ENCODE data around the gene SCARB1. TPM values are rescaled to one million over a fixed set of nuclear protein-coding genes. Genes with fewer than 3 reads are reported as not detected.

Gene SCARB1
- total RNA-seq, 2 experiments from 2014 or later = 12.6 to 17.2 TPM

DNA sequence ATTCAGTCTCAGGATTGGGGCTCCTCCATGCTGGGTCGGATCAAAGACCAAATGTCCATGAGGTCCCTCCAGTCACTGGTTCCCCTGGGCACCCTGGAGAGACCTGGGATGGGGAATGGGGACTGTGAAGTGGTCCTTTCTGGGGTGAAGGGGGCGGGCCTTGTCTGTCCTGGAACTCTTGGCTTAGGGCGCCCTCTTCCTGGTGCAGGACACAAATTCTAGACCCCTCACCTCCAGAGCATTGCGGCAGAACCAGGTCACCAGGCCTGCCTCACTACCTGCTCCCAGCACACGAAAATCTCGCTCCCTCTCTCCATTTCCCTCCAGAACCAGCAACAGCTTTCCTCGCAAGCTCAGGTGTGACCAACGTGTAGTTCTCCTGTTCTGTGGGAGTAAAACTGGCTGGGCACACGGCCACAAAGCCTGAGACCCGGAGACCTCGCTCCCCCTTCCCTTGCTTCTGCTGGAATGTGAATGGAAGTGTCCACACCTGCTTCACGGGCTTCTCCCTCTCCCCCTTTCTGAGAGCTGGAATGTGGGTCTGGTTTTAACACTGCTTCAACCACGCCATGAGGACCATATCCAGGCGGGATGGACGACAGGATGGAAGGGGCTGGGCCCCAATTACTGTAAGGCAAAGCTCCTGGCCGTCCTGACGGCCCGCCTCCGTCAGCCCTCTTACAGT lies 112.7 kb downstream of the SCARB1 start:
- ATAC-seq (no peak), DNase-seq (no peak)
- no peak overlapping the region for H3K27ac Mint-ChIP-seq
- H3K27me3 Mint-ChIP-seq = peaks cover 55% of the 10 kb centered on the region
- H3K4me3 Mint-ChIP-seq = no peak overlapping the region
- peaks cover 2% of the 10 kb centered on the region for H3K9me3 Mint-ChIP-seq (ENCODE audit: low read depth)
- peaks cover 21% of the 10 kb centered on the region for H3K4me1 Mint-ChIP-seq
- H3K36me3 Mint-ChIP-seq = peaks cover 1% of the 10 kb centered on the region
- CTCF ChIA-PET = interaction anchor here (0.6 to 1.5 kb wide), 2 partner anchors 167 to 719 kb away, joined by 3 read pairs; no protein-coding TSS in a partner anchor

DNA sequence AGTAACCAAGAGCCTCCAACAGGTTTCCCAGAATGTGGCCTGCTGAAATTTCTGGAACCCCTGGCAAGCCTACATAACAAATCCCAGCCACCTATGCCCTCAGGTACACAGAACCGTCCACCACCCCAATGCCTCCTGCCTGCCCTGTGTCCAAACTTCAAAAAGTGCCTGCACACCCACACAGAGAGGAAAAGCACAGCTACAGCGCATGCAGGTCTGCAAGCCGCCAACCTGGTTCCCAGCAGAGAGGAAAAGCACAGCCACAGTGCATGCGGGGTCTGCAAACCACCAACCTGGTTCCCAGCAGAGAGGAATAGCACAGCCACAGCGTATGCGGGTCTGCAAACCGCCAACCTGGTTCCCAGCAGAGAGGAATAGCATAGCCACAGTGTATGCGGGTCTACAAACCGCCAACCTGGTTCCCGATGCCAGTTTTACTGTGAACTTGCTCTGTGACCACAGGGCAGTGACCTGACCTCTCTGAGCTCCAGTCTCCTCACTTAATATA lies 113.5 kb downstream of the SCARB1 start:
- no peak overlapping the region for H3K4me3 Mint-ChIP-seq
- DNase-seq (no peak), ATAC-seq (no peak)
- peaks cover 60% of the 10 kb centered on the region for H3K27me3 Mint-ChIP-seq
- CTCF ChIA-PET = no interaction called here
- H3K27ac Mint-ChIP-seq = no peak overlapping the region
- H3K9me3 Mint-ChIP-seq (ENCODE audit: low read depth) = peaks cover 2% of the 10 kb centered on the region
- H3K36me3 Mint-ChIP-seq = peaks cover 1% of the 10 kb centered on the region
- peaks cover 14% of the 10 kb centered on the region for H3K4me1 Mint-ChIP-seq

DNA sequence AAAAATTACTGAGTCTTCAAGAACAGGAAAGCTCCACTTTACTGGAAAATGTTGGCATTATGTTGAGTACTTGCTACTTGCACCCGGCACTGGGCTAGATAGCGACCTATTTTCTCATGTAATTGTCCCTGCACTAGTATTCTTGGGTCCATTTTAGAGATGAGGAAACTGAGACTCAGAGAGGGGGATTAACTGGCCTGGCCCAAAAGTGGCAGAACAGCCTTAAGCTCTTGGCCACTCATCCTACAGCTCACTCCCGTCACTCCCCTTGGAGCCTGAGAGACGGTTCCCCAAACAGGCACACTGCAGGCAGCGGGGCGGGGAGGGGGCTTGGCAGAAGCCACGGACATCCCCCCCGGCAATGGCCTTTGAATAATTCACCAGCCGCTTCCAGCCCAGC lies 113.9 kb downstream of the SCARB1 start:
- Mint-ChIP-seq H3K4me1 (peaks cover 9% of the 10 kb centered on the region), H3K27me3 (peaks cover 65% of the 10 kb centered on the region), H3K9me3 (ENCODE audit: low read depth) (peaks cover 2% of the 10 kb centered on the region), H3K36me3 (peaks cover 1% of the 10 kb centered on the region), H3K27ac (no peak overlapping the region), H3K4me3 (no peak overlapping the region)
- DNase-seq = no peak
- CTCF ChIA-PET = interaction anchor here (0.9 kb wide), 1 partner anchor 18 kb away, joined by 3 read pairs; no protein-coding TSS in a partner anchor
- ATAC-seq = no peak

DNA sequence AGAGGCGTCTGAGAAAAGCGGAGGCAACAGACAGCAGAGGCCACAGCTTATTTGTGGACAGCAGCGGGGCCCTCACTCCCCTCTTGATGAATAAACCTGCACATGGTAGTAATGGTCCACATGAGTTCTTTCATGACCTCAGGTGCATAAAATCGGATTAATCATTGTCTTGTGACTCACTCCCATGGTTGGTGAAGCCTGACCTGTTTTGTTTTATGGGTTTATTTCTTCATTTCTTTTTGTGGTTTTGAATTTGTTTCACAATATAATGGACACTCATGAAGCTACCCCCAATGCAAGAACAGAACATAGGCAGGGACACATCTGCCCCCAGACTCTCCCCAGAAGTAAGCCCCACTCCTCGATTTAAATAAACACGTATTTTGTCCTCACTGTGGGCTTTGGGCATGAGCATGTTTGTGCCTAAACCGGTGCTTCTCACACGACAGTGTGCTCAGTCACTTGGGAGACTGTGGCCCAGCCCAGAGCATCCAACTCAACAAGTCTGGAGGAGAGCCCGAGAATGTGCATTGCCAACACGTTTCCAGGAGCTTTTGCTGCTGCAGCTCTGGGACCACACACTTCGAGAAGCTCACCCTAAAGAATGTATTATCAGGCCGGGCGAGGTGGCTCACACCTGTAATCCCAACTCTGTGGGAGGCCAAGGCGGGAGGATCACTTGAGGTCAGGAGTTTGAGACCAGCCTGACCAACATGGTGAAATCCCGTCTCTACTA lies 116.1 kb downstream of the SCARB1 start:
- no peaks in the 10 kb centered on the region for H3K9me3 Mint-ChIP-seq (ENCODE audit: low read depth)
- ATAC-seq = no peak
- H3K27me3 Mint-ChIP-seq = peaks cover 59% of the 10 kb centered on the region
- CTCF ChIA-PET = no interaction called here
- H3K27ac Mint-ChIP-seq = no peak overlapping the region
- no peak overlapping the region for H3K4me3 Mint-ChIP-seq
- H3K4me1 Mint-ChIP-seq = peaks cover 6% of the 10 kb centered on the region
- H3K36me3 Mint-ChIP-seq = no peaks in the 10 kb centered on the region
- no peak for DNase-seq

- ATAC-seq (no peak), DNase-seq (no peak)
- peaks cover 6% of the 10 kb centered on the region for H3K4me1 Mint-ChIP-seq
- CTCF ChIA-PET = no interaction called here
- no peak overlapping the region for H3K4me3 Mint-ChIP-seq
- no peaks in the 10 kb centered on the region for H3K9me3 Mint-ChIP-seq (ENCODE audit: low read depth)
- peaks cover 55% of the 10 kb centered on the region for H3K27me3 Mint-ChIP-seq
- H3K36me3 Mint-ChIP-seq = no peaks in the 10 kb centered on the region
- no peak overlapping the region for H3K27ac Mint-ChIP-seq
Observed at GRCh38 chr12:124746649-124747425, 116.8 kb downstream of the SCARB1 start.

DNA sequence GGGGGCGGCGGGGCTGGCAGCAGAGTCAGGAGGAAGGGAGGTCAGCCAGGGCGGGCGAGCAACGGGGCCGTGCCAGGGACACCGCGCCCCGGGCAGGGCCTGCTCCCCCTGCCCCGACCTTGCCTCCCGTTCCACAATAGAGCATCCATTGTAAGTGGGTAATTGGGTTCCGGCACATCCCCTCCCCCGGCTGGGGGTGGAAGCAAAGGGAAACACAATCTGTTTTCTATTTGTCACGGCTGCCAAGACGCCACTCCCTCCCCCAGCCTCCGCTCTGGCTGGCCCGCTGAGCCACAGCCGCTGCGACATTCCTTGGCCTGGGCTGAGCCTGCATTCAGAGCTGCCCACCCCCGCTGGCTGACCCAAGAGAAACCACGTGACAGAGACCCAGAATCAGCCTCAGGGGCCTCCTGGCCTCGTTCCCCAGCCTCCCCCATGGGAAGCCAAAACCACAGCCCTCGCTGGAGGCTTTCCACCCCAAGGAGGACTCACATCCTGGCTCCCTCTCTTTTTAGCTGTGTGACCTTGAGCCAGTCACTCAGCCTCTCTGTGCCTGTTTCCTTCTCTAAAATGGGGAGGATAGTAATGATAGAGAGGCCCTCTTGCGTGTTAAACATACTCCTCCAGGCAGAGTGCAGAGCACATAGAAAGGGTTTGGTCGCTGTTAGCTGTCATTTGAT lies 117.6 kb downstream of the SCARB1 start:
- Mint-ChIP-seq H3K9me3 (ENCODE audit: low read depth) (no peaks in the 10 kb centered on the region), H3K4me3 (no peak overlapping the region), H3K4me1 (peaks cover 6% of the 10 kb centered on the region), H3K27me3 (peaks cover 56% of the 10 kb centered on the region), H3K36me3 (no peaks in the 10 kb centered on the region), H3K27ac (no peak overlapping the region)
- DNase-seq (no peak), ATAC-seq (no peak)
- CTCF ChIA-PET = no interaction called here

GRCh38 chr12:124745465-124745890 lies 118.2 kb downstream of the SCARB1 start:
- Mint-ChIP-seq H3K27me3 (peaks cover 56% of the 10 kb centered on the region), H3K4me3 (no peak overlapping the region), H3K9me3 (ENCODE audit: low read depth) (no peaks in the 10 kb centered on the region), H3K36me3 (no peaks in the 10 kb centered on the region), H3K4me1 (peaks cover 6% of the 10 kb centered on the region), H3K27ac (no peak overlapping the region)
- CTCF ChIA-PET = no interaction called here
- no peak for DNase-seq
- ATAC-seq = no peak

- ATAC-seq (no peak), DNase-seq (no peak)
- H3K27ac Mint-ChIP-seq = no peak overlapping the region
- no peaks in the 10 kb centered on the region for H3K36me3 Mint-ChIP-seq
- peaks cover 56% of the 10 kb centered on the region for H3K27me3 Mint-ChIP-seq
- no peaks in the 10 kb centered on the region for H3K9me3 Mint-ChIP-seq (ENCODE audit: low read depth)
- CTCF ChIA-PET = no interaction called here
- peaks cover 3% of the 10 kb centered on the region for H3K4me1 Mint-ChIP-seq
- H3K4me3 Mint-ChIP-seq = no peak overlapping the region
Observed at GRCh38 chr12:124744659-124745464, 118.8 kb downstream of the SCARB1 start.

- no peaks in the 10 kb centered on the region for H3K36me3 Mint-ChIP-seq
- ATAC-seq = no peak
- peaks cover 3% of the 10 kb centered on the region for H3K4me1 Mint-ChIP-seq
- CTCF ChIA-PET = no interaction called here
- H3K4me3 Mint-ChIP-seq = no peak overlapping the region
- DNase-seq = no peak
- H3K27ac Mint-ChIP-seq = no peak overlapping the region
- peaks cover 56% of the 10 kb centered on the region for H3K27me3 Mint-ChIP-seq
- H3K9me3 Mint-ChIP-seq (ENCODE audit: low read depth) = no peaks in the 10 kb centered on the region
Observed at GRCh38 chr12:124744273-124744640, 119.4 kb downstream of the SCARB1 start.

GRCh38 chr12:124743479-124744272 lies 120.0 kb downstream of the SCARB1 start:
- peaks cover 3% of the 10 kb centered on the region for H3K4me1 Mint-ChIP-seq
- CTCF ChIA-PET = no interaction called here
- H3K36me3 Mint-ChIP-seq = no peaks in the 10 kb centered on the region
- ATAC-seq (no peak), DNase-seq (no peak)
- H3K27me3 Mint-ChIP-seq = peaks cover 61% of the 10 kb centered on the region
- no peak overlapping the region for H3K27ac Mint-ChIP-seq
- H3K4me3 Mint-ChIP-seq = no peak overlapping the region
- H3K9me3 Mint-ChIP-seq (ENCODE audit: low read depth) = no peaks in the 10 kb centered on the region

GRCh38 chr12:124742678-124743077 lies 121.0 kb downstream of the SCARB1 start:
- H3K4me3 Mint-ChIP-seq = no peak overlapping the region
- peaks cover 3% of the 10 kb centered on the region for H3K4me1 Mint-ChIP-seq
- no peak for ATAC-seq
- no peaks in the 10 kb centered on the region for H3K36me3 Mint-ChIP-seq
- DNase-seq = no peak
- H3K27me3 Mint-ChIP-seq = peaks cover 60% of the 10 kb centered on the region
- no peak overlapping the region for H3K27ac Mint-ChIP-seq
- CTCF ChIA-PET = no interaction called here
- H3K9me3 Mint-ChIP-seq (ENCODE audit: low read depth) = no peaks in the 10 kb centered on the region

DNA sequence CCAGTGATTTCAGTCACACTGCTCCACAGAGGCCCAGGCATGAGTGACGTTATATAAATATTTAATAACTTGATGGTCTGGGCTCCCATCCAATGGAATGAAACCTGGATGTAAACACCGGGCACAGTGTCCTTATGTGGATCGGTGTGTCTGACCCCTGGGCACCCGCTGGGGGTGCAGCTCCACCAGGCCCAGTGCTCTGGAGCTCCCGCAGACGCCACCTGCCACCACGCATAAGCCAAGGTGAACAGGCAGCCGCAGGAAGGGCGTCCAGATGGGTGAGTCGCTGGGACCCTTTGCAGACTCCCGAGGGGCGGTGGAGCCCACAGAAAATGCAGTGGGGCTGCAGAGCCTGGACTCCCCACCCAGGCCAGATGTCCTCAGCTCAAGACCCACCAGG lies 121.6 kb downstream of the SCARB1 start:
- DNase-seq = no peak
- peaks cover 57% of the 10 kb centered on the region for H3K27me3 Mint-ChIP-seq
- H3K36me3 Mint-ChIP-seq = no peaks in the 10 kb centered on the region
- H3K27ac Mint-ChIP-seq = no peak overlapping the region
- no peaks in the 10 kb centered on the region for H3K9me3 Mint-ChIP-seq (ENCODE audit: low read depth)
- CTCF ChIA-PET = no interaction called here
- H3K4me1 Mint-ChIP-seq = peaks cover 3% of the 10 kb centered on the region
- no peak for ATAC-seq
- no peak overlapping the region for H3K4me3 Mint-ChIP-seq
